ENCODE measurements around the gene GBP4.
A peak's percentile ranks its signal among the peaks of the same experiment; 100 is the strongest.

GBP4 gene

GRCh38 chr1:89195476-89195875 lies 3.3 kb downstream of the GBP4 start:
- TF ChIP-seq CTCF (IDR thresholded peaks at IDR 0.05; ENCODE audit: low read depth, low read length) = no peak
- Histone ChIP-seq H3K36me3 (no peaks in the 10 kb centered on the region), H3K4me3 (ENCODE audit: low read depth, low read length) (no peak overlapping the region), H3K9me3 (ENCODE audit: severe bottlenecking) (no peaks in the 10 kb centered on the region), H3K27ac (no peak overlapping the region), H3K27me3 (ENCODE audit: insufficient read depth, low read depth, severe bottlenecking) (peaks cover 5% of the 10 kb centered on the region)
- DNase-seq = no peak

GRCh38 chr1:89191314-89191713 lies 7.4 kb downstream of the GBP4 start:
- no peaks in the 10 kb centered on the region for H3K9me3 ChIP-seq (ENCODE audit: severe bottlenecking)
- no peak overlapping the region for H3K27ac ChIP-seq
- peaks cover 10% of the 10 kb centered on the region for H3K27me3 ChIP-seq (ENCODE audit: insufficient read depth, low read depth, severe bottlenecking)
- H3K4me3 ChIP-seq (ENCODE audit: low read depth, low read length) = no peak overlapping the region
- no peaks in the 10 kb centered on the region for H3K36me3 ChIP-seq
- no peak for DNase-seq
- no peak for TF ChIP-seq CTCF (IDR thresholded peaks at IDR 0.05; ENCODE audit: low read depth, low read length)

GRCh38 chr1:89190017-89190416 lies 8.7 kb downstream of the GBP4 start:
- Histone ChIP-seq H3K4me3 (ENCODE audit: low read depth, low read length) (no peak overlapping the region), H3K27me3 (ENCODE audit: insufficient read depth, low read depth, severe bottlenecking) (peaks cover 13% of the 10 kb centered on the region), H3K27ac (no peak overlapping the region), H3K36me3 (no peaks in the 10 kb centered on the region), H3K9me3 (ENCODE audit: severe bottlenecking) (no peaks in the 10 kb centered on the region)
- no peak for DNase-seq
- TF ChIP-seq CTCF (IDR thresholded peaks at IDR 0.05; ENCODE audit: low read depth, low read length) = 0 out of 2 replicates have a peak, but pooled peaks have one; percentile 4

GRCh38 chr1:89179343-89179742 lies 19.4 kb downstream of the GBP4 start:
- no peak for DNase-seq
- Histone ChIP-seq H3K27me3 (ENCODE audit: insufficient read depth, low read depth, severe bottlenecking) (peaks cover 11% of the 10 kb centered on the region), H3K36me3 (no peaks in the 10 kb centered on the region), H3K4me3 (ENCODE audit: low read depth, low read length) (no peak overlapping the region), H3K27ac (no peak overlapping the region), H3K9me3 (ENCODE audit: severe bottlenecking) (no peaks in the 10 kb centered on the region)
- TF ChIP-seq CTCF (IDR thresholded peaks at IDR 0.05; ENCODE audit: low read depth, low read length) = no peak

- no peaks in the 10 kb centered on the region for H3K9me3 ChIP-seq (ENCODE audit: severe bottlenecking)
- no peak for TF ChIP-seq CTCF (IDR thresholded peaks at IDR 0.05; ENCODE audit: low read depth, low read length)
- no peak for DNase-seq
- no peak overlapping the region for H3K4me3 ChIP-seq (ENCODE audit: low read depth, low read length)
- H3K27ac ChIP-seq = no peak overlapping the region
- peaks cover 11% of the 10 kb centered on the region for H3K27me3 ChIP-seq (ENCODE audit: insufficient read depth, low read depth, severe bottlenecking)
- no peaks in the 10 kb centered on the region for H3K36me3 ChIP-seq
Measured at GRCh38 chr1:89176971-89177370, 21.8 kb downstream of the GBP4 start.

GRCh38 chr1:89175601-89176256 lies 23.0 kb downstream of the GBP4 start, which contains the start of gene GBP7:
GBP7 (minus strand) TSS chr1:89176003; CDS start chr1:89171935, 4,068 bp downstream.
- no peak within 1 kb of the TSS for H3K4me3 ChIP-seq (ENCODE audit: low read depth, low read length)
- H3K9me3 ChIP-seq (ENCODE audit: severe bottlenecking) = no peaks in the 10 kb centered on the region
- peaks cover 11% of the 10 kb centered on the region for H3K27me3 ChIP-seq (ENCODE audit: insufficient read depth, low read depth, severe bottlenecking)
- no peak within 1 kb of the TSS for H3K27ac ChIP-seq
- DNase-seq = no peak
- no peak for TF ChIP-seq CTCF (IDR thresholded peaks at IDR 0.05; ENCODE audit: low read depth, low read length)
- H3K36me3 ChIP-seq = no peaks in the 10 kb centered on the region
